Fibroblast of gingiva (primary cell): ENCODE data around the gene FAM187B.
A peak's percentile ranks its signal among the peaks of the same experiment; 100 is the strongest.

Experiments
- DNase-seq: peaks from one replicate; pipeline ENCODE4 v3.0.0-alpha.2; 2011; ENCODE audit warnings: low read depth

The FAM187B gene

DNA sequence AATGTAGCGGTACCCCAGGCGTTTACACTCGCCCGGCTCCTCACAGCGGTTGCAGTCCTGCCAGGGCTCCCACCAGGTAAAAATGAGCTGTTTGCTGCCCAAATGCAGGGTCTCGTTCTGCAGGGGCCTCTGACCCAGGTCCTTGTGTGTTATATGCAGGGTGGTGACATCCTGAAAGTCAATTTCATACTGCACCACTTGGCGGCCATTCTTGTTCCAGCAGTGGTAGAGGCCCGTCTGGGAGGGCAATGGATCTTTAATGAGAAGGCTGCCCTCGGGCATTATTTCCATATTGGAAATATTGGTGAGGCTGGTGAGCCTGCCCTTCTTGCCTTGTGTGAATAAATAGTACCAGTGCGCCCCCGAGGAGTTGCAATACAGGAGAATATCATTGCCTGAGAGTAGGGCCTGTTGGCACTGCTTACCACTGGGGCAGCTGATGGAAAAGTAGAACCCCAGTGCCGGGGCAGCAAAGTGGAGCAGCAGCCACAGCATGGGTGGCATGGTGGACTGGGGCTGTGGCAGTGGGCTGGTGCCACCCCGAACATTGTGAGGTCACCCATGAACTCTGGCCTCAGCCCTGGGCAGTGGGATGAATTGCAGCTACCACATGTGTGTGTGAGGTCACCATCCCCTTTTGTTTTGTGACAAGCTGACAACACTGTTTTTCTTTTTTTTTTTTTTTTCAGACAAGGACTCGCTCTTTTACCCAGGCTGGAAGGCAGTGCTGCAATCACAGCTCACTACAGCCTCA is at the start of gene FAM187B:
Gene FAM187B (minus strand): TSS at position 563 of the 754 bp plus-strand sequence. CDS start 59 bp downstream, at position 504.
- DNase-seq: no peak

GRCh38 chr19:35276706-35277281 is 48.3 kb upstream of the FAM187B start:
- no peak for DNase-seq

GRCh38 chr19:35274323-35274722 is 45.8 kb upstream of the FAM187B start:
- no peak for DNase-seq

- no peak for DNase-seq
Measured at GRCh38 chr19:35273686-35274259, 45.2 kb upstream of the FAM187B start.

DNA sequence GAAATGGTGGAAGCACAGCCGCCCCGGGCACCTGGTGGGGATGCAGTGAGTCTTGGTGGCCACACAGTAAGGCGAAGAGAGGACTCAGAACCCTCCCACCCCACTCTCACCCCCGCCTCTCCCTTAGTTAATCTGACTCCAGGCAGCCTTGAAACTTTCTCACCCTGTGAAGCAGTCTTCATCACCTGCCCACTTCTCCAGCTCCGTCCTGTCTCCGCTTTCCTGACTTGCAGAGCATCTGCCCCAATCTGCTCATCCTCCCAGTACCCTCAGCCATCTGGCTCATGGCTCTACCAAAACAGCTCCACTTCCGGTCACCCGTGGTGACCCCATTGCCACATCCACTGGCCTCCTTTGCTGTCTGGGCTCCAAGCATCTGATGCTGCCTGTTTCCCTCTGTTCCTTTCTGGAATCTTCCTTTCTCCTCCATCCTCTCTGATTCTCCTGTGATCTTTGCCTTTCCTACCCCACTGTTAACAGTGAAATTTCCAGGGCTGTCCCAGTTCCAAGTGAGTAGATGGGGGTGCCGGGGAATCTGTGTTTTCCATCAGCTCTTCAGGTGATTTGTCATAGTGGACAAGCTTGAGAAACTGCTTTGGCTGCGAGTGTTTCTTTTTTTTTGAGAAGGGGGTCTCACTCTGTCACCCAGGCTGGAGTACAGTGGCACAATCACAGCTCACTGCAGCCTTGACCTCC is 44.6 kb upstream of the FAM187B start:
- peak; percentile 36 for DNase-seq

GRCh38 chr19:35272122-35272719 is 43.7 kb upstream of the FAM187B start:
- no peak for DNase-seq

DNA sequence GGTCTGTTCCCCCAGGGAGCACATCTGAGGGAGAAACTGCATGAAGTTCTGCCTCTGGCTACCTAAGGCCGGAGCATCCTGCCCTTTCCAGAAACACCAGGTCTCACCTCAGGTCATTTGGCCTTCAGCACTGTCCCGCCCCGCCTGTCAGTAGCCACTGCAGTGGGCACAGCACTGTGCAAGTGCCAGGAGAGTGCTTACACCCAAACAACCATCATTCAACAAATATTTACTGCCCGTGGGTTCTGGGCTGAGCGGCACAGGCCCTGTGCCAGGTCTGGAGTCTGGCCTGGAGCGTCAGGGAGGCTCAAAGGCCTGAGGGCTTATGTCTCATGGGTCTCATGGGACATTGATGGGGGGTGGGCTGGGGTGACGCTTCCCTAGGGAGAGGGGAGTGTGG is 43.0 kb upstream of the FAM187B start:
- no peak for DNase-seq

- DNase-seq: no peak
Measured at GRCh38 chr19:35270381-35270811, 41.9 kb upstream of the FAM187B start.

DNA sequence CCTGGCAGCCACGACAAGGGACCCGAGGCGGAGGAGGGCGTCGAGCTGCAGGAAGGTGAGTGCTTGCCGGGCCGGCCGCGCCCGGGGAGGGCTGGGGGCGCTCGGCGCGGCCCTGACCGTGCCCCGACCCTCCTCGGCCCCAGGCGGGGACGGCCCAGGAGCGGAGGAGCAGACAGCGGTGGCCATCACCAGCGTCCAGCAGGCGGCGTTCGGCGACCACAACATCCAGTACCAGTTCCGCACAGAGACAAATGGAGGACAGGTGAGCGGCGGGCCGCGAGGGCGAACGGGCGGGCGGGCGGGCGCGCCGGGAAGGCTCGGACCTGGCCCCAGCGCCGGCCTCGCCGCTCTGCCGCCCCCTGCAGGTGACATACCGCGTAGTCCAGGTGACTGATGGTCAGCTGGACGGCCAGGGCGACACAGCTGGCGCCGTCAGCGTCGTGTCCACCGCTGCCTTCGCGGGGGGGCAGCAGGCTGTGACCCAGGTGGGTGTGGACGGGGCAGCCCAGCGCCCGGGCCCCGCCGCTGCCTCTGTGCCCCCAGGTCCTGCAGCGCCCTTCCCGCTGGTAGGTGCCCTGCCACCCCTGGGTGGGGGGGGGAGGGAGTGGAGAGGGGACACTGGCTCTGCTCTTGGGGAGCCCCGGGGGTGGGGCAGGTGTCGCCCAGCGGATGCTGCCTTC is 41.0 kb upstream of the FAM187B start:
- peak; percentile 70 for DNase-seq

GRCh38 chr19:35268536-35269437 is 40.2 kb upstream of the FAM187B start, which contains the start of gene USF2:
TSS of gene USF2 (plus strand) at chr19:35268962. CDS start at chr19:35269102, 140 bp downstream.
- peak; percentile 74 for DNase-seq

DNA sequence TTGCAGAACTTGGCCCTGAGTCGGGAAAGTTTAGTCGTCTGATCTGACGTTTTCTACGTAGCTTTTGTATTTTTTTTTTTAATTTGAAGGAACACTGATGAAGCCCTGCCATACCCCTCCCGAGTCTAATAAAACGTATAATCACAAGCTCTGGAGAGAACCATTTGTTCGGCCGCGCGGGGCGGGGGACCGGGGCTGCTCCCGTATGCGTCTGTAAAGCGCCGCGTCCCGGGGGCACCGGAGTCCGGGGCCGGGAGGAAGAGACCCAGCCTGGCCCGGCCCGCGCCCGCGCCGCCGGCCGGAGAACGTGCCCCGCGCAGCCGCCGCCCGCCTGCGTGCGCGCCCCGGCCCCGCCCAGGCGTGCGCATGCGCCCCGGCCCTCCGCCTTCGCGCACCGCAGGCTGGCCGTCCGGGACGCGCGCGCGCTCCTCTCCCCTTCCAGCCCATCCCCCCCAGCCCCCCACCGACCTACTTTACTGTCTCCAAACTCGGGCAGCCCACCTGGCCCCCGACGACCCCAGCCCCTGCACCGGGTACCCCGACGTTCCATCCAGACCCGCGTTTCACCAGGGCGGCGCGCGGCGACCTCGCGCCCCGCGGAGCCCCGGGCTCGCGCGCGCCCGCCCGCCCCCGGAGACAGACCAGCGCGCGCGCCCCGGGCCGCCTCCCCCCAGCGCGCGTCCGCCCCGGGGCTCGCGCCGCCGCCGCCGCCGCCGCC is 39.4 kb upstream of the FAM187B start:
- DNase-seq: peak; percentile 70

DNA sequence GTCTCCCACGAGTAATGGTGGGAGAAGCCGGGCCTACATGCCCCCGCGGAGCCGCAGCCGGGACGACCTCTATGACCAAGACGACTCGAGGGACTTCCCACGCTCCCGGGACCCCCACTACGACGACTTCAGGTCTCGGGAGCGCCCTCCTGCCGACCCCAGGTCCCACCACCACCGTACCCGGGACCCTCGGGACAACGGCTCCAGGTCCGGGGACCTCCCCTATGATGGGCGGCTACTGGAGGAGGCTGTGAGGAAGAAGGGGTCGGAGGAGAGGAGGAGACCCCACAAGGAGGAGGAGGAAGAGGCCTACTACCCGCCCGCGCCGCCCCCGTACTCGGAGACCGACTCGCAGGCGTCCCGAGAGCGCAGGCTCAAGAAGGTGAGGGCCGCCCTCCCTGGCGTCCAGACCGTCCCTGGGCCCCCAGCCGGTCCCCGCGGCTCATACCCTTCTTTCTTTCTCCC is 38.8 kb upstream of the FAM187B start:
- peak; percentile 16 for DNase-seq

DNA sequence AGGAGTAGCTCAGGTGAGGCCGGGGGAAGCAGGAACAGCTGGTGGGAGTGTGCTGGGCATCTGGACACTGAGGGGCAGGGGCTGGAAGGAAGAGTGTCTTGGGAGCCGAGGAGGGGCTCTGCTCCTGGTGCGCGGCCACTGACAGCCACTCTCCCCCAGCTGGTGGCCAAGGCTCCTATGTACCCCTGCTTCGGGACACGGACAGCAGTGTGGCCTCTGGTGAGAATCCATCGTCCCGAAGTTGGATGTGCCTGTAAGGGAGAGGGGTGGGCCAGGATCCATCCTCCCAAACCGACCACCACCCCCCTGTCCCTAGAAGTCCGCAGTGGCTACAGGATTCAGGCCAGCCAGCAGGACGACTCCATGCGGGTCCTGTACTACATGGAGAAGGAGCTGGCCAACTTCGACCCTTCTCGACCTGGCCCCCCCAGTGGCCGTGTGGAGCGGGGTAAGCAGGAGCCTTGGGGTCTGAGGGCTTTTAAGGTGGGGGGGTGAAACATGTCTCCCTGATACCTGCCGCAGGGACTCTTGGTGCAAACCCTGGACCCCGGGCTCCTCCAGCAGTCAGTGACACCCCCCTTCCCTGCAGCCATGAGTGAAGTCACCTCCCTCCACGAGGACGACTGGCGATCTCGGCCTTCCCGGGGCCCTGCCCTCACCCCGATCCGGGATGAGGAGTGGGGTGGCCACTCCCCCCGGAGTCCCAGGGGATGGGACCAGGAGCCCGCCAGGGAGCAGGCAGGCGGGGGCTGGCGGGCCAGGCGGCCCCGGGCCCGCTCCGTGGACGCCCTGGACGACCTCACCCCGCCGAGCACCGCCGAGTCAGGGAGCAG is 38.2 kb upstream of the FAM187B start:
- DNase-seq: no peak

DNA sequence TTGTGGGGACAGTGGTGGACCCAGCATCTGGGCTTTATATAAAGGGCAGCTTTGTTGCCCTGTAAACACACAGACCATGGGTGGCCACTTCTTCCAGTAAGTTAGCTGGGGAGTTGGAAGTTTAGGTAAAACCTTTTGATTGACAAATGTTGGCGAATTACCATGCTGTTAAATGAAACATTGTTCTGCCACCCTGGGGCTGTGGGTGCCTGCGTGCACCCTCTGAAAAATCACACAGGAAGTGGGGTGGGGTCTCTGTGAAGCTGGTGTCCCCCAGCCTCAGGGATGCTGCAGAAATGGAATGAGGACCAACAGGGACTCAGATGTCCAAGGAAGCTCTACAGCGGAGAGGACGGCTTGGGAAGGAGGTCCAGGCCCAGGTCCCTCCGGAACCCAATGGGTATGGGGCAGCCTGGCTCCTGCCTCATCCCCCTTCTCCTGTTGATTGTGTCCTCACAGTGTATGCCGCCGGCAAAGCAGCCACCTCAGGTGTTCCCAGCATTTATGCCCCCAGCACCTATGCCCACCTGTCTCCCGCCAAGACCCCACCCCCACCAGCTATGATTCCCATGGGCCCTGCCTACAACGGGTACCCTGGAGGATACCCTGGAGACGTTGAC is 37.5 kb upstream of the FAM187B start:
- no peak for DNase-seq

DNA sequence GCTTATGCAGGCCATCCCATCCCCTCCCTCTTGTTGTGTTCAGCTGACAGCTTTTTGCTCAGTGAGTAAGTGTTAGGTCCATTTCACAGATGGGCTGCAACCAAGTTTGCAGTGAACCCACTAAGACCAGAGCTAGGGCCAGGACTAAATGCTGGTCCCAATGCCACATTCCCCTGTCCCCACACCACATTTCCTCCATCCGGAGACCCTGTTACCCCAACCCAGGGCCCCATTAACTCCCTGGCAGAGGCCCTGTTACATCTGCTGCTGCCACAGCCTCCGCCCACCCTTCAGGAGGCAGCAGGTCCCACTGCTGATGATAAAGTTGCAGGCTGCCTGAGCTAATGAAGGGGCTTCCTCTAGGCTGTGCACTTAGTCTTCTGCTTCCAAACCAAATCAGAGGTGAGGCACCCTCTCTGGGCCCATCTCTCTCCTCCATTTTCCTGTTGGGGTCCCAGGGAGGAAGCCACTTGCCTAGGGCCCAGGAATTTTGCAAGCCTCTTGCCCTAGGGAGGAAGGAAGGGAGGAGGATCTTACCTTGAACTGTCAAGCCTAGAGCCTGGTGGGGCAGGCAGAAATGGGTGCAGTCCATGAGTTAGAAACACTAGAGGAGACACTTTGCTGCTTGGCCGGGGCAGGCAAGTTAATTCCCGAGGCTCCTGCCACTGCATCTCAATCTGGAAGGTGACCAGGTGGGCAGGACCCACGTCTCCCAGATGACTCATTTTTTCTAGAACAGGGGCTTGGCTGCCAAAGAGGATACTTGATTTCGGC is 36.8 kb upstream of the FAM187B start:
- DNase-seq: peak; percentile 15

- no peak for DNase-seq
Measured at GRCh38 chr19:35264268-35265125, 36.0 kb upstream of the FAM187B start.
